Endothelial cell (in vitro differentiated cells): Measurements from ENCODE around the gene ZBTB40. TPM values are rescaled to one million over a fixed set of nuclear protein-coding genes. Genes with fewer than 3 reads are reported as not detected.

Source experiments
- DNase-seq: peaks from one replicate; pipeline ENCODE4 v3.0.0; 2021; ENCODE audit warnings: low spot score
- H3K27ac Mint-ChIP-seq: one replicate; pipeline ENCODE4 v1.8.0; 2021; ENCODE audit warnings: mixed read lengths, inconsistent platforms; ENCODE audit not compliant: unreplicated experiment
- H3K27me3 Mint-ChIP-seq: one replicate; pipeline ENCODE4 v1.8.0; 2021; ENCODE audit warnings: mild to moderate bottlenecking, moderate library complexity, mixed read lengths, inconsistent platforms; ENCODE audit not compliant: unreplicated experiment
- H3K36me3 Mint-ChIP-seq: one replicate; pipeline ENCODE4 v1.8.0; 2021; ENCODE audit warnings: mild to moderate bottlenecking, low read depth, mixed read lengths, inconsistent platforms; ENCODE audit not compliant: unreplicated experiment
- H3K4me1 Mint-ChIP-seq: one replicate; pipeline ENCODE4 v1.8.0; 2021; ENCODE audit warnings: mild to moderate bottlenecking, mixed read lengths, inconsistent platforms; ENCODE audit not compliant: unreplicated experiment
- H3K4me3 Mint-ChIP-seq: one replicate; pipeline ENCODE4 v1.8.0; 2021; ENCODE audit warnings: mild to moderate bottlenecking, mixed read lengths, inconsistent platforms; ENCODE audit not compliant: unreplicated experiment
- H3K9me3 Mint-ChIP-seq: one replicate; pipeline ENCODE4 v1.8.0; 2021; ENCODE audit warnings: mixed read lengths, inconsistent platforms; ENCODE audit not compliant: unreplicated experiment
- CTCF ChIP-seq: fragments of 200-600 bp; sonication (generic); IDR thresholded peaks from one replicate; pipeline ENCODE4 v1.5.0; 2021; ENCODE audit warnings: antibody characterized with exemption; ENCODE audit not compliant: unreplicated experiment
- total RNA-seq: library from RNA; stranded (reverse); fragmentation: NEBNext Ultra II Directional; extraction: Animal tissue kit (Norgen Biotek cat#: 25700); gene quantifications from one replicate; pipeline ENCODE4 v1.2.1, GENCODE V29; 2021; ENCODE audit not compliant: unreplicated experiment

Gene ZBTB40
- total RNA-seq, 1 donor from 2014 or later, result 18.9 TPM

GRCh38 chr1:22530715-22531114 is 79.1 kb downstream of the ZBTB40 start:
- H3K9me3 Mint-ChIP-seq, result no peaks in the 10 kb centered on the region
- no peak overlapping the region for H3K4me3 Mint-ChIP-seq
- TF ChIP-seq CTCF, result no peak
- H3K36me3 Mint-ChIP-seq, result peaks cover 20% of the 10 kb centered on the region
- no peaks in the 10 kb centered on the region for H3K4me1 Mint-ChIP-seq
- no peak overlapping the region for H3K27ac Mint-ChIP-seq
- DNase-seq, result no peak
- peaks cover 6% of the 10 kb centered on the region for H3K27me3 Mint-ChIP-seq

GRCh38 chr1:22531251-22531650 is 79.6 kb downstream of the ZBTB40 start:
- Mint-ChIP-seq H3K27ac (no peak overlapping the region), H3K4me3 (no peak overlapping the region), H3K27me3 (peaks cover 6% of the 10 kb centered on the region), H3K36me3 (peaks cover 15% of the 10 kb centered on the region), H3K9me3 (no peaks in the 10 kb centered on the region), H3K4me1 (no peaks in the 10 kb centered on the region)
- DNase-seq, result no peak
- TF ChIP-seq CTCF, result no peak

GRCh38 chr1:22533244-22533895 is 81.7 kb downstream of the ZBTB40 start:
- Mint-ChIP-seq H3K4me3 (no peak overlapping the region), H3K9me3 (no peaks in the 10 kb centered on the region), H3K4me1 (no peaks in the 10 kb centered on the region), H3K36me3 (peaks cover 10% of the 10 kb centered on the region), H3K27me3 (peaks cover 6% of the 10 kb centered on the region), H3K27ac (no peak overlapping the region)
- DNase-seq, result no peak
- TF ChIP-seq CTCF, result no peak

DNA sequence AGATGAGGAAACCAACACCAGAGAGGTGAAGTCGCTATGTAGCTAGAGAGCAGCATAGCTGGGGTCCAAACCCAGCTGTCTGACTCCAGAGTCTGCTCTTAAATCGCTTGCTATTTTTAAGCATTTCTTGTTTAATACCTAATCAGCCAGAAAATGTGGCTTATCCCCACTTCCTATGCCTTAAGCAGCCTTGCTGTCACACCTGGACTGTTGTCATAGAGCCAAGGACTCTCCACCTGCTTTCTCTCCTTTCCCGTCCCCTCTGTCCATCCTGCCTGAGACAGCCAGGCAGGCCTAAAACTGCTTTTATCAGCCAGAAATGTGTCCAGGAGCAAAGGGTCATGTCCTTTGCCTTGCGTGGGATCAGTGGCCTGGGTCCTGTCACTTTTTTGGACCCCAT is 83.3 kb downstream of the ZBTB40 start:
- Mint-ChIP-seq H3K27me3 (peaks cover 8% of the 10 kb centered on the region), H3K4me1 (no peaks in the 10 kb centered on the region), H3K4me3 (no peak overlapping the region), H3K36me3 (peaks cover 1% of the 10 kb centered on the region), H3K27ac (no peak overlapping the region), H3K9me3 (no peaks in the 10 kb centered on the region)
- no peak for DNase-seq
- no peak for TF ChIP-seq CTCF

DNA sequence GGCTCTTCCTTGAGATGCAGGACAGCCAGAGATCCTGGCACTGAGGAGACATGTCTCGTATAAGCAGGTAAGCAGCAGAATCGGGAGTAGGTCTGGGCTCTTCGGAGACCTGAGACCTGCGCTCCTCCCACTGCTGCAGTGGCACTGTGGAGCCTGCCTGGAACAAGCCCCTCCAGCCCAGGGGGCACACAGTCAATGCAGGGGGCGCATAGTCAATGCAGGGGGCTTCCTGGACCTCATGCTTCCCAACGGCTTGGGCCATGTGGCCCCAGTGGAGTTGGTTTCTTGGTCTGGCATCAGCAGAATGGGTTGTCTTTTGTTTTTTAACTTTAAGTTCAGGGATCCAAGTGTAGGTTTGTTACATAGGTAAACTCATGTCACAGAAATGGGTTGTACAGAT is 83.7 kb downstream of the ZBTB40 start:
- no peak for TF ChIP-seq CTCF
- Mint-ChIP-seq H3K27ac (no peak overlapping the region), H3K36me3 (no peaks in the 10 kb centered on the region), H3K9me3 (no peaks in the 10 kb centered on the region), H3K4me3 (no peak overlapping the region), H3K4me1 (no peaks in the 10 kb centered on the region), H3K27me3 (peaks cover 8% of the 10 kb centered on the region)
- DNase-seq, result no peak
